Adrenal gland (tissue), 12 donors: ENCODE measurements around the gene RERG. TPM values are rescaled to one million over a fixed set of nuclear protein-coding genes. Genes with fewer than 3 reads are reported as not detected.

Experiments
- DNase-seq, 7 donors: peaks; one replicate each; pipeline ENCODE4 v3.0.0-alpha.2; 2019 to 2020
- H3K27ac ChIP-seq, 5 donors: fragments of 200-600 bp; sonication (generic) in 4 of 5; 1 replicate in 3 of 5; 2 replicates in 2 of 5; pipeline versions ENCODE4 v1.5.1 to v1.8.0; 2016 to 2020; ENCODE audit warnings: mild to moderate bottlenecking in 1 of 5
- H3K27me3 ChIP-seq: fragments of 200-600 bp; 2 replicates; pipeline ENCODE4 v1.8.0; 2021
- H3K36me3 ChIP-seq, 2 donors: fragments of 200-600 bp; replicated peaks in 1 of 2; 1 replicate in 1 of 2; 2 replicates in 1 of 2; pipeline versions ENCODE4 v1.5.1 to v1.8.0; 2018 to 2022
- H3K4me1 ChIP-seq, 2 donors: fragments of 200-600 bp; replicated peaks in 1 of 2; 1 replicate in 1 of 2; 2 replicates in 1 of 2; pipeline versions ENCODE4 v1.5.1 to v1.8.0; 2018 to 2021
- H3K4me3 ChIP-seq, 4 donors: fragments of 200-600 bp; sonication (generic) in 3 of 4; one replicate each; pipeline ENCODE4 v1.5.1; 2016 to 2018
- H3K9me3 ChIP-seq, 3 donors: fragments of 200-600 bp; sonication (generic) in 1 of 3; replicated peaks in 1 of 3; 1 replicate in 2 of 3; 2 replicates in 1 of 3; pipeline versions ENCODE4 v1.5.1 to v1.8.0; 2016 to 2021
- POLR2A ChIP-seq, 2 donors: fragments of 450-650 bp; IDR thresholded peaks; one replicate each; pipeline ENCODE4 v1.6.1; 2017; ENCODE audit warnings: antibody characterized with exemption in 2 of 2, mild to moderate bottlenecking in 2 of 2, moderate library complexity in 1 of 2
- WGBS, 4 donors: extraction: QIAGEN DNeasy Blood & Tissue Kit in 2 of 4; methylation state at CpG; one replicate each; pipeline versions ENCODE4 v1.1.5 to v1.1.7; 2013 to 2017; 5-methylcytosine and 5-hydroxymethylcytosine counted together
- intact Hi-C, 2 donors: fragments of 100-400 bp; cut with DNase I; formaldehyde crosslinking; loops; one replicate each; pipeline versions ENCODE4 v1.14.1 to v1.15.0; 2022 to 2023
- polyA plus RNA-seq, 3 donors: library from polyadenylated mRNA; stranded (reverse); fragments of 200-250 nt in 2 of 3; fragments of 350-450 nt in 1 of 3; fragmentation: Illumina TruSeq in 1 of 3; extraction: RNeasy Lipid Tissue Mini Kit (QIAGEN cat#74804) in 1 of 3; gene quantifications; one replicate each; pipeline ENCODE4 v1.2.3, GENCODE V29; 2013 to 2014
- total RNA-seq, 9 donors: library from RNA; depleted of rRNA in 4 of 9; stranded (reverse); fragments of >200 nt in 4 of 9; fragments of 120-200 nt in 1 of 9; fragmentation: NEBNext Ultra II Directional in 1 of 9; extraction: Animal tissue kit (Norgen Biotek cat#: 25700) in 1 of 9; gene quantifications; one replicate each; pipeline versions ENCODE4 v1.1.0 to v1.2.4, GENCODE V29; 2013 to 2023
- TF ChIP-seq, protein P1 (sequence below), 6 experiments: fragments of 450-650 bp in 4 of 6; fragments of 200-600 bp in 2 of 6; sonication (generic) in 1 of 6; IDR thresholded peaks; 1 replicate in 5 of 6; 2 replicates in 1 of 6; pipeline versions ENCODE4 v1.5.1 to v1.8.0; 2016 to 2021; ENCODE audit warnings: antibody characterized with exemption in 6 of 6, mild to moderate bottlenecking in 2 of 6, moderate library complexity in 1 of 6
- donor health status: healthy with polysubstance abuse.
- donor health status: Bipolar disorder and iron deficiency.
- donor health status: DM: yes; HTN: yes; CAD: no.
- donor health status: DM: no; HTN: no; CAD: no.
- donor health status: DM: no; HTN: no; CAD: no.
- donor health status: DM: yes; HTN: yes; CAD: no.

The RERG gene
- total and polyA plus RNA-seq, 12 donors = 12.9 to 146 (median 46.6) TPM

DNA sequence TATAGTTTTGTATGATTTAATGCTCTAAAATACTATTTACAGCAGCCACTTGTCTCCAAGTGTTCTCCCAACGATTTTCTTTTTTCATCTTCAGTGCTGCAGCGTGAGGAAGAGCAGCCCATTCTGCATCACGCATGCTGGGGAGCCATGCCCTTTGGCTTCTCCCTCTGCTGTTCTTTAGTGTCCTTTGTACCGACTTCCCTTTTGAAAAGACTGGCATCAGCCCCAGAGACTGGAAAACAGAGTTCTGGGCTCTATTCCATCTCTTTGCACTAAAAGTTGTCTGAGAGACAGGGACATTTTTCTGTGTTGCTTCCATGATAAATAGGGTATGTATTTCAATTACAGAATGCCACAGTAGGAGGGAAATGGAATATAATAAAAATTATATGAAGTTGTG, 105.1 kb downstream of the RERG start:
- Histone ChIP-seq H3K9me3 (no peaks in the 10 kb centered on the region), H3K27me3 (no peaks in the 10 kb centered on the region), H3K27ac (peak overlapping the region in 1 of 5 donors; percentile 1), H3K36me3 (no peaks in the 10 kb centered on the region), H3K4me3 (no peak overlapping the region), H3K4me1 (peaks cover 12 to 15% of the 10 kb centered on the region in 2 donors)
- intact Hi-C loops = no loop called here
- no peak for TF ChIP-seq POLR2A (IDR thresholded peaks at IDR 0.05)
- TF ChIP-seq, protein P1, sequence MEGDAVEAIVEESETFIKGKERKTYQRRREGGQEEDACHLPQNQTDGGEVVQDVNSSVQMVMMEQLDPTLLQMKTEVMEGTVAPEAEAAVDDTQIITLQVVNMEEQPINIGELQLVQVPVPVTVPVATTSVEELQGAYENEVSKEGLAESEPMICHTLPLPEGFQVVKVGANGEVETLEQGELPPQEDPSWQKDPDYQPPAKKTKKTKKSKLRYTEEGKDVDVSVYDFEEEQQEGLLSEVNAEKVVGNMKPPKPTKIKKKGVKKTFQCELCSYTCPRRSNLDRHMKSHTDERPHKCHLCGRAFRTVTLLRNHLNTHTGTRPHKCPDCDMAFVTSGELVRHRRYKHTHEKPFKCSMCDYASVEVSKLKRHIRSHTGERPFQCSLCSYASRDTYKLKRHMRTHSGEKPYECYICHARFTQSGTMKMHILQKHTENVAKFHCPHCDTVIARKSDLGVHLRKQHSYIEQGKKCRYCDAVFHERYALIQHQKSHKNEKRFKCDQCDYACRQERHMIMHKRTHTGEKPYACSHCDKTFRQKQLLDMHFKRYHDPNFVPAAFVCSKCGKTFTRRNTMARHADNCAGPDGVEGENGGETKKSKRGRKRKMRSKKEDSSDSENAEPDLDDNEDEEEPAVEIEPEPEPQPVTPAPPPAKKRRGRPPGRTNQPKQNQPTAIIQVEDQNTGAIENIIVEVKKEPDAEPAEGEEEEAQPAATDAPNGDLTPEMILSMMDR (IDR thresholded peaks at IDR 0.05) = no peak
- WGBS, 4 donors = 22 to 28% (median 24%) methylated on average over 4 of the region's 4 CpGs
- DNase-seq = peak in 6 of 7 donors; percentile 19 to 63 (median 26)

DNA sequence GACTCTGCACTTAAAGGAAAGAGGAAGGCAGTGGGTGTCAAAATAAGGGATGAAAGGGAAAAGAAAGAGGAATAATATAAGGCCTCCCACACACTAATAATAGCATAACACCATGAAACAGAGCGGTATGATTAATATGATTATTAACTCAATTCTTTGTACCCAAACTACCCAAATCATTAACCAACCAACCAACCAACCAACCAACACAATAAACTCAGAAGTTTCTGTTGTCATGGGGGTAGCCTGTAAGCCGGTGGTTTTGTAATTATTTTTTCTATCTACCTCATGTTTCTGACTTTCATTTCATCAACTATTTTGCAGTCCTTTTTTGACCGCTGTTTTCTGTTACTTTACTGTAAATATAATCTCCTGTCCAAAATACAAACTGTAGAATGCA, 105.8 kb downstream of the RERG start:
- intact Hi-C loops = no loop called here

DNA sequence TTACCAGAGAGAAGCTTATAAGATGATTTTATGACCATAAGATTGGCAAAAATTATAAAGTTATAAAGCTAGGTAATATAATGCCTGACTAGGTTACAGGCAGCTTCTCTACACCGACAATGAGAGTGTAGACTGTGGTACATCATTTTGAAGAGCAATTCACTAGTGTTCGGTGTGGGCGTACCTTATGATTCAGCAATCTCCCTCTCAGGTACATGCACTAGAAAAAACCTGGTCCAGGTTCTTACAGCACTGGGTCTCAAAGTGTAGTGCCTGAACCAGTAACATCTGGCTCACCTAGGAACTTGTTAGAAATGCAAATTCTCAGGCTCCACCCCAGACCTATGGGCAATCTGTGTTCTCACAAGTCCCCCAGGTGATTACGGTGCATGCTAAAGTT, 106.7 kb downstream of the RERG start:
- H3K36me3 ChIP-seq = no peaks in the 10 kb centered on the region
- no peak overlapping the region for H3K27ac ChIP-seq
- TF ChIP-seq, protein P1 (IDR thresholded peaks at IDR 0.05) = no peak
- TF ChIP-seq POLR2A (IDR thresholded peaks at IDR 0.05) = no peak
- H3K9me3 ChIP-seq = no peaks in the 10 kb centered on the region
- 92 to 98% (median 97%) methylated on average over 4 of the region's 4 CpGs for WGBS, 4 donors
- H3K4me3 ChIP-seq = no peak overlapping the region
- no peaks in the 10 kb centered on the region for H3K27me3 ChIP-seq
- H3K4me1 ChIP-seq = peaks cover 12 to 15% of the 10 kb centered on the region in 2 donors
- no peak for DNase-seq
- intact Hi-C loops = no loop called here

More for the DNA sequence above, 105.8 kb downstream of the RERG start:
- no peak overlapping the region for H3K4me3 ChIP-seq
- H3K27me3 ChIP-seq = no peaks in the 10 kb centered on the region
- H3K36me3 ChIP-seq = no peaks in the 10 kb centered on the region
- 91 to 99% (median 93%) methylated on average over 3 of the region's 3 CpGs for WGBS, 4 donors
- H3K27ac ChIP-seq = no peak overlapping the region
- H3K4me1 ChIP-seq = peaks cover 12 to 15% of the 10 kb centered on the region in 2 donors
- TF ChIP-seq POLR2A (IDR thresholded peaks at IDR 0.05) = no peak
- TF ChIP-seq, protein P1 (IDR thresholded peaks at IDR 0.05) = no peak
- DNase-seq = no peak
- H3K9me3 ChIP-seq = no peaks in the 10 kb centered on the region

DNA sequence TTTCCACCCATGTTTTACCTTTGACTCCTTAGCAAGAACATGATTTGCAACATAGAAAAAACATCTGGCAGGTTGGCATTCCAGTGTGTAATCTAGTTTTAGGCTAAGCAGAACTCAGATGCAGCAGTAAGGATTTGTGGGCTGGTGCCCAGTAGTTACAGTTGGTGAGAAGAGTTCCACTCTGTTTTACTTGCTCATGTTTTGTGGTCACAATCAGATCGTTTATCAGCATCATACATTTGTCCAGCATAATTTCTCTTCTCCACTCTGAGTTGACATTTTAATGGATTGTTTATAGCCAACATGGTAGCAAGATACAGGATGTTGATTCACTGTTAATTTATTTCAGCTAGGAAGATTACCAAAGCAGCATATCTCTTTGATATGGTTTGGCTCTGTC, 128.4 kb downstream of the RERG start:
- DNase-seq = no peak
- H3K4me3 ChIP-seq = no peak overlapping the region
- TF ChIP-seq, protein P1 (IDR thresholded peaks at IDR 0.05) = no peak
- TF ChIP-seq POLR2A (IDR thresholded peaks at IDR 0.05) = no peak
- intact Hi-C loops = loop anchor here in 1 of 2 donors (10.0 kb wide), 1 partner anchor 422 kb away; no protein-coding TSS in a partner anchor
- no peaks in the 10 kb centered on the region for H3K9me3 ChIP-seq
- WGBS, 4 donors = 43 to 65% (median 58%) methylated on average over 1 of the region's 1 CpG
- H3K27me3 ChIP-seq = no peaks in the 10 kb centered on the region
- H3K36me3 ChIP-seq = no peaks in the 10 kb centered on the region
- H3K27ac ChIP-seq = no peak overlapping the region
- H3K4me1 ChIP-seq = no peaks in the 10 kb centered on the region
